GM21576 (cell line): Measurements from ENCODE around the gene ITSN2.
"Not testable (repeated sequence)": the region's sequence is repeated elsewhere in the genome, so short reads cannot be mapped to it uniquely, and the experiment has no call there.

Experiments used
- ATAC-seq: cut with Tn5 transposase; IDR thresholded peaks from one replicate; pipeline ENCODE4 v1.9.1; 2021; ENCODE audit warnings: mild to moderate bottlenecking, moderate library complexity; ENCODE audit not compliant: unreplicated experiment

ITSN2 gene

DNA sequence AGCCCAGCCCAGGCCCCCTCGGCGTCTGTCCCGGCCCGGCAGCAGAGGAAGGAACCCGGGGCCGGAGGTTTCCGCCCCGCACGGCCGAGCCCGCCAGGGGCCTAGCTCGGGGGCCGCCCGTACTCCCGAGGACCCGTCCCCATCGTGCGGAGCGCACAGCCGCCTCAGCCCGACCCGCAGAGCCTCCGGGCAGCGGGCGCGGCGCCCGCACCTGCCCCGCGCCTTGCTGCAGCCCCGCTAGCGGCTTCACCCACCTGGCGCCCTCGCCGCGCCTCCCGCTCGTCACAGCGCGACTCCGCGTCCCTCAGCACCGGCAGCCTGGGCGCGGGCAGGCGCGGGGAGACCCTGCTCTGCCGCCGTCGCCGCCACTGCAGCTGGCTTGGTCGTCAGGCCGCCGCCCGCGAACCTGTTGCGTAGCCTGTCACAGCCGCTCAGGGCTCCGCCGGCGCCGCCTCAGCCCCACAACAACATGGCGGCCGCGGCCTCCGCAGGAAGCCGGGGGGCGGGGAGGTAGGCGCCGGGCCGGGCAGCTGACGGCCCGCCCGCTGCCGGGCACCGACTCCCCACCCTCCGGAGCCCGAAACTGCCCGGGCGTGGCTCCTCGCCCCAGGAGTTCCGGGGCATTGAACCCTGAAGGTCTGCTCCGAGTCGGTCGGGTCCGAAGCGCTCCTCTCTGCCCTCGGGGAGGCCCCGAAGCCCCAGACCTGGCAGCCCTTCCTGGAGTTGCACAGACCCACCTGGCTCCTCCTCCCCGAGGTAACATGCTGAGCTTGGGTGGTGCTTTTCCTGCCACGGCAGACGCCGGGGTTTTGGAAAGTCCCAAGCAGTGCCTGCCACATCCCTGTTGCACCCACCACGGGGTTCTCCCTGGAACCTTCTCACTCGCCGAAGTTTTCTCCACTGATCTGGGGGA lies at the start of gene ITSN2:
Gene ITSN2, minus strand, starts transcription at position 487 of the 913 bp plus-strand sequence. CDS start 32,454 bp downstream, outside the sequence.
- ATAC-seq, result peak; percentile 60

DNA sequence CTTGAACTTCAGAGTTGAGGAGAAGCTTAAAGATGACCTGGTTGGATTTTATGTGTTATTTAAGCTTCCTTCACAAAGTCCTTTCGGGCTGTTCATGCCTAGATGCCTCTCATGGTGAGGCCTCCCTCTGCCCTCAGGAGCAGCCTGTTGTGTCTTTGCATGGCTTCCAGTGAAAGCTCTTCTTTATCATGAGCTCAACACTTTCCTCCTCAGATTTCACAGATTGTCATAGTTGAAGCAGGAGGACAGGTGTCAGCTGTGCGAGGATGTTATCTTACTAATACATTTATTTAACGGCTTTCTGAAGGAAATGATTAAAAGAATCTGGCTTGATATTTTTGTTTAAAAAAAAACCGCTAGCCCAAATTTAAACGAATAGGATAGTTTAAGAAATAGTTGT lies 48.8 kb upstream of the ITSN2 start:
- no peak for ATAC-seq

DNA sequence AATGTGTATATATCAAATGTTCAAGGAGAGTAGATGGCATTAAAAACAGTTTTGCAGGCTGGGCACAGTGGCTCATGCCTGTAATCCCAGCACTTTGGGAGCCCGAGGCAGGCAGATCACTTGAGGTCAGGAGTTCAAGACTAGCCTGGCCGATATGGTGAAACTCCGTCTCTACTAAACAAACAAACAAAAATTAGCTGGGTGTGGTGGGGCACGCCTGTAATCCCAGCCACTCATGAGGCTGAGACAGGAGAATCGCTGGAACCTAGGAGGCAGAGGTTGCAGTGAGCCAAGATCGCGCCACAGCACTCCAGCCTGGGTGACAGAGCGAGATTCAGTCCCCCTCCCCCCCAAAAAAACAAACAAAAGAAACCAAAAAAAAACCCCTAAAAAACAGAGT lies 48.4 kb upstream of the ITSN2 start:
- ATAC-seq, result not testable (repeated sequence)

DNA sequence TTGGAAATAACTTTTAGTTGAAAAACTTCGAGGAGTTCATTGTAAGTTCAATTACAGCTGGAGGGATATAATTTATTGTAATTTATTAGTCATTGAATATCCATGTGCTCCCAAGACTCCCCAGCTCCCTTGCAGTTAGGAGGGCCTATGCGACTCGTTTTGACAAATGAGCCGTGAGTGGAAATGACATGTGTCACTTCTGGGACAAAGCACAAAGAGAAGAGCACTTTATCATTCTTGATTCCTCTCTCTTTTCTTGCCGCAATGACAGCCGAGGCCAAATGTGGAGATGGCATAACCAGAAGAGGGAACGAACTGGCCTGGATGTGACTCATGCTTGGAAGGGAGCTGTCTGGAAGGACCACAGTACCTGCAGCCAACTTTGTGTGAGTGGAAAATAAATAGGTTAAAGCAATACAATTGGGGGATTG lies 44.2 kb upstream of the ITSN2 start:
- ATAC-seq, result no peak

DNA sequence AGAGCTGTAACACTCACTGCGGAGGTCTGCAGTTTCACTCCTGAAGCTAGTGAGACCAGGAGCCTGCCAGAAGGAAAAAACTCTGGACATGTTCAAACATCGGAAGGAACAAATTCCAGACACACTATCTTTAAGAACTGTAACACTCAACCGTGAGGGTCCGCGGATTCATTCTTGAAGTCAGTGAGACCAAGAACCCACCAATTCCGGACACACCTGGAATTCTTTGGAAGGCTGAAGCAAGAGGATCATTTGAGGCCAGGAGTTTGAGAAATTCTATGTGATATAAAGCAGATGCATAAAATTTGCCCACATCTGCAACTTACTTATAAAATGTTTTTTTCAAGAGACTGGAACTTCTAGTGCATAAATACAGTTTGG lies 43.5 kb upstream of the ITSN2 start:
- ATAC-seq, result no peak

DNA sequence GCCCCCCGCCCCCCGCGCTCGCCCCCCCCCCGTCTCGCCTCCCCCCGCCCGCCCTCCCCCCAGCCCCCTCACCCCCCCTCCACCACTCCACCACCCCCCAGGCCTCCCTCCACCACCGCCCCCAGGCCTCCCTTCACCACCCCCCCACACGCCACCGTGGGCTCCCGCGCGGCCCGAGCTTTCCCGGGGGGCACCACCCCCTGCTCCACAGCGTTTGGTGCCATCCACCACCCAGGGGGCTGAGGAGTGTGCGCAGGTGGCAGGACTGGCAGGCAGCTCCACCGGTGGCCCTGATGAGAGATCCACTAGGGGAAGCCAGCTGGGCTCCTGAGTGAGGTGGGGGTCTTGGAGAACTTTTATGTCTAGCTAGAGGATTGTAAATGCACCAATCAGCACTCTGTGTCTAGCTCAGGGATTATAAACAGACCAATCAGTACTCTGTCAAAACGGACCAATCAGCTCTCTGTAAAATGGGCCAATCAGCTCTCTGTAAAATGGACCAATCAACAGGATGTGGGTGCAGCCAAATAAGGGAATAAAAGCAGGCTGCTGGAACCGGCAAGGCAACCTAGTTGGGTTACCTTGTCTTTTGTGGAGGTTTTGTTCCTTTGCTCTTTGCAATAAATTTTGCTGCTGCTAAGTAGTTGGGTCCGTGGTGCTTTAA lies 43.0 kb upstream of the ITSN2 start:
- no peak for ATAC-seq

DNA sequence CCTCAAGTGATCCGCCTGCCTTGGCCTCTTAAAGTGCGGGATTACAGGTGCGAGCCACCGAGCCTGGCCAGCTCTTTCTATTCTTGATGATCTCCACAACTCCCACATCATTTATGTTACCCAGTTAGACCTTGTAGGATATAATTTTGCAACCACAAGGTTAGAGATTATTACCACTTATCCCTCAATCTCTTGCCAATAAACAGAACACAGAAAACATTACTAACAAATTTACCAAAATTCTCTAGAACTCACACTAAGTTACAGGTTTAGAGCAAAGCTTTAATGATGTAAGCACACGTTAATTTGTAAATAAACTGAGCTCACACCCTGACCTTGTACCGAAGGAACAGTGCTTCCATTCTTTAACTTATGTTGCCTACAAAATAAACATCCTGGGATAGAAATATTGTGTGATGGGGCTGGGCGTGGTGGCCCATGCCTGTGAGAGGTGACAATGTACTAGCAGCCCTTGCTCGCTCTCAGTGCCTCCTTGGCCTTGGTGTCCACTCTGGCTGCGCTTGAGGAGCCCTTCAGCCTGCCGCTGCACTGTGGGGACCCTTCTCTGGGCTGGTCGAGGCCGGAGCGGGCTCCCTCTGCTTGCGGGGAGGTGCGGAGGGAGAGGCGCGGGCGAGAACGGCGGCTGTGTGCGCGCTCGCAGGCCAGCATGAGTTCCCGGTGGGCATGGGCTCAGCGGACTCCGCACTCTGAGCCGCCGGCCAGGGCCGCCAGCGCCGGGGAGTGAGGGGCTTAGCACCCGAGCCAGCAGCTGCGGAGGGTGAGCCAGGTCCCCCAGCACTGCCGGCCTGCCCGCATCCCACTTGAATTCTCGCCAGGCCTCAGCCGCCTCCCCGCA lies 42.1 kb upstream of the ITSN2 start:
- ATAC-seq, result no peak

DNA sequence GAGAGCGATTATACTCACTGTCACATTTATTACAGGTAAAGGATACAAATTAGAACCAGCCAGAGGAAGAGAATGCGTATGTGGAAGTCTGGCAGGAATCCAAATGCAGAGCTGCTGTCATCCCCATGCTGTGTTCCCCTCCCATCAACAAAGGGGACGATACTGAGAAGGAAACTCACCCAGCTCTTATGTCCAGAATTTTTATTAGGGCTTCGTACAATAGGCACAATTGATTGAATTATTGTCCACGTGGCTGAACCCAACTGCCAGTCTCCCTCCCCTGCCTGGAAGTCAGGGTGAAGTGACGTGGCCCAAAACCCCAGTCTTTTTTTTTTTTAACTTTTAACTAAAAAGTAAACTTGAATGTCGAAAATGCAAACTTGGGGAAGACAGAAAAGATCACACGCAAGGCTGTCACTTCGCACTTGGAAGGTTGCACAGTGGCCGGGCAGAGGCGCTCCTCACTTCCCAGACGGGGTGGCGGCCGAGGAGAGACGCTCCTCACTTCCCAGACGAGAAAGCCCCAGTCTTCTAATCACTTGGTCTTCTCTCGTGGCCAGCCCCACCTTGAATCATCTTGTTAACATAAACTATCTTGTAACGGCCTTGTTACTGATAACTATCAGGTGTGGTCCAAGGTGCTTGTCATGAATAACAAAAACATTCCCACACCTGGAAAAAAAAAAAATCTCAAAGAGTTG lies 40.0 kb upstream of the ITSN2 start:
- no peak for ATAC-seq

DNA sequence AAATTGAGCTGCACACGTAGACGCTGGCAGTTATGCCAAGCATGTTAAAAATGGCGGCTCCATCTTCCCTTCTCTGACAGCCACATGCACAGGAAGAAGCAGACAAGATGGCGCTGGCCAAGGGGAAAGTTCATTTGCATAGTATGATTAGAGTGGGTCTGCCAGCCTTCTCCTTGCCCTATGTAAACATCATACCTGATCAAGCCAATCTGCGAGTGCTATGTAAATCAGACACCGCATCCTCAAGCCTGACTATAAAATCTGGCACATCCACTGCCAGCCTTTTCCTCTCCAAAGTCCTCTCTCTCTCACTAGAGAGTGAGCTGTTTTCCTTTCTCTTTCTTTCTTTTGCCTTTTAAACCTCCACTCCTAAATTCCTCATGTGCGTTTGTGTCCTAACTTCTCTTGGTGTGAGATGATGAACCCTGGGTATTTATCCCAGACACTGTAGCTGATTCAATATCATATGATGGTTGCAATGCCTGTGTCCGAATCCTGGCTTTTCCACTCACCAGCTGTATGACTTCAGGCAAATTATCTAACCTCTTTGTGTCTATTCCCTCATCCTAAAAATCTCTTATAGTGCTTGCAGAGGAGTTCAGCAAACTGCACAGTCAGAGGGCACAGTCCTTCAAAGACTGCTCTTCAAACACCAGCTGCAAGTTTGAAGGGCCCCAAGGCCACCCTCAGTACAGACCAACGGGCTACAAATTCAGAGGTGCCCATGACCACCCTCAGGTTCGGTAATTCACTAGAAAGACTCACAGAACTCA lies 39.3 kb upstream of the ITSN2 start:
- no peak for ATAC-seq

DNA sequence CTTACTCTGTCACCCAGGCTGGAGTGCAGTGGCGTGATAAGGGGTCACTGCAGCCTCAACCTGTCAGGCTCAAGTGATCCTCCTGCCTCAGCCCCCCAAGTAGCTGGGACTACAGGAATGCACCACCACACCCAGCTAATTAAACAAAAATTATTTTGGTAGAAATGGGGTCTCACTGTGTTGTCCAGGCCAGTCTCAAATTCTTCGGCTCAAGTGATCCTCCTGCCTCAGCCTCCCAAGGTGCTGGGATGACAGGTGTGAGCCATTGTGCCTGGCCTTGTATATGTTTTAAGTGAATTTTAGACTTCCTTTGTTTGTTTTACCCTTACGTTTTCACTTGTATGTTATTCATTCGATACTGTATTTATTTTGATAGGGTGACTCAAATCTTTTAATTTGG lies 34.7 kb upstream of the ITSN2 start:
- ATAC-seq, result no peak

DNA sequence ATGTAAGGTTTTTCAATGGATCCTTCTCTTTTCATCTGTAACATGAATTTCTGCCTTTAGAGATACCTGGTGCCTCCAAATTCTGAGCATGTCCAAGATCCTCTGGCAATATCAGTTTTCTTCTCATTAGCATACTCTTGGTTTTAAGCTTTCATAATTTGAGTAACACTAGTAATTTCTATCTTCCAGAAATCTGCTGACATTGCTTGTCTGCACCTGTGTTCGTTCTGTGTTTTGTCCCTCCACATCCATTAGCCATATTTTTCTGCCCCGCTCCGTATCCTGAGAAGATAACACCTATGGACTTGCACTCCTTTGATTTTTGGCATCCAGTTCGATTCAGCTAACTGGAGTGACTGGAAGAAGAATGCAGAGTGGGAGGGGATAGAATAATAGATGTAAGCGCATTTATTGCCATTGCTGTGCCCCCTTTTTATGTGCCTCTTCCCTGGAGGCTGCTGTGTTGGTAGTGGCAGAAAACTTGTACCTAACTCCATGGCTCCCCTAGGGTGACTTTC lies 32.3 kb upstream of the ITSN2 start:
- no peak for ATAC-seq

DNA sequence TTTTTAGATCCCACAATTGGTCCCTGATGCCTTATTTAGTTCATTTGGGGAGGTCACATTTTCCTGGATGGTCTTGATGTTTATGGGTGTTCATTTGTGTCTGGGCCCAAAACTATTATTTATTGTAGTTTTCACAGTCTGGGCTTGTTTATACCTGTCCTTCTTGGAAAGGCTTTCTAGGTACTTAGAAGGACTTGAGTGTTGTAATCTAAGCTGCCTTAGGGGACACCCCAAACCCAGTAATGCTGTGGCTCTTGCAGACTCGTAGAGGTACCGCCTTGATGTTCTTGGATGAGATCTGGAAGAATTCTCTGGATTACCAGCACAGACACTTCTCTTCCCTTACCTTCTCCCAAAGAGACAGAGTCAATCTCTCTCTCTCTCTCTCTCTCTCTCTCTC lies 25.0 kb upstream of the ITSN2 start:
- ATAC-seq, result no peak

DNA sequence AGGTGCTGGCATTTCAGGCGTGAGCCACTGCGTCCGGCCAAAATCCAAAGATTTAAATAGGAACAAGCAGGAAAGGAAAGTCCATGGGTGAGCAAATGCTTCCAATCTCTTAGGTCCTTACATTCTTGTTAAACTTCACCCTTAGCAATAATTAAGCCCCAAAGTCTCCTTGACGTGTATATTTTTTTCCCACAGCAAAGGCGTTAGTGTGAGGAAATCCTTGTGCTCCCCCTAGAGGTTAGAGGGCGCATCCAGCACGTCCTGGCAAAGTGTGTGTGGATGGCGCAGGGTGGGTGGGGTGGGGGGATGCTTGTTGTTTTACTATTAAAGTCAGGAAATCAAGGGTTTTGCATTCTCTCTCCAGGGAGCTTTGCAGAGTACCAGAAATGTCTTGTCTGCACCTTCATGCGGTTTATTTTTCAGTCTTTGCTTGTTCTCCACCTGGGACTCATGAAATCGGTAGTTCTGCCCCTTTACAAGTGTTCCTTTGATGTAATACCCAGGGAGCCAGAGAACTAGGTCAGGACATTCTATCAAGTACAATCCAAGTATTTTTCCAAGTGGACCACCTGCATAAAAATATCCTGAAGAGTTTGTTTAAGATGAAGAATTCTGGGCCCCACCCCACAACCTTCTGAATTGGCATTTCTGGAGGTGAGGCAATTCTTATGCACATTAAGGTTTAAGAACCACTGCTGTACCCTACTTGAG lies 22.2 kb upstream of the ITSN2 start:
- peak; percentile 58 for ATAC-seq

DNA sequence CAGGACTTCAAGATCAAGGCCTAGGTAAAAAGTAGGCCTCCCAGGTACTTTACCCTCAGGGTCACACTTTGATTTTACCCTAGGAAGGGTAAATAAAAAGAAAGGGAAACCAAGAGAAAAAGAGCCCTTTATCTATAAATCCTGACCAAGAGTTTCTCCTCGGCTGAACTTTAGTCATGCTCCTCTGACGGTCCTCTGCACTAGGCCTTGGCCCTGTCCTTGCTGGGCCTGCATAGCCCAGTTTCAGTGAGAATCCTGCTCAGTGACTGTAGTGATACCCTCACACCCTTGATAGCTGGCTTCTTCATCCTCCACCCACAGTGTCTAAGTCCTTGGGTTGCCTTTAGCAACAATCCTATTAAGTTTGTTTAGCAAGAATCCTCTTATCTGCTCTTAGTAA lies 20.5 kb upstream of the ITSN2 start:
- no peak for ATAC-seq

DNA sequence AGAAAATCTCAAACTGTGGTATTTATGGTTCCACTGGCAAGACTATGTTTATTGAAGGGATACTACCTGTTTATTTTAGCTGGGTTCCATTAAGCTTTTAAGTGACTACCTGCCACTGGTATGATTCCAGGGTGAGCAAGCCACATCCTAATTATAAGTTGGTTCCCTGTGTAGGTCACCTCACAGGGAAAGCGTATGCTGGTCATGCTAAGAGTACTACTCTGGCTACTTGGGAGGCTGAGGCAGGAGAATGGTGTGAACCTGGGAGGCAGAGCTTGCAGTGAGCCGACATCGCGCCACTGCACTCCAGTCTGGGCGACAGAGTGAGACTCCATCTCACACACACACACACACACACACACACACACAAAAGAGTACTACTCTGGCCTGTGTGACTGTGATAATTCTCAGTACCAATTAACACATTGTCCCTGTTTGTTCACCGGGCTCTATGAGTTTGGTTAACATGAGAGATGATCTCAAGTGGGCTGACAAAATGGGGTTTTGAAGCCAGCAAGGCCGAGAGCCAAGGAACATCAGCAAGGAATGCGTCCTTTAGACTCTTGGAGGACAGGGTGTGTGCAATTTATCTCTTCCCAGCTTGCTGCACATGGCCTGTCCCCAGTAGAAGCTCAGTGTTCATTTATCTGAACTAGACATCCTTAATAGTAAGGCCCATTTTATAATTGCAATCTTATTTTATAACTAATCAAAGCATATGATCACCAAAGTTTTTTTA lies 15.2 kb upstream of the ITSN2 start:
- no peak for ATAC-seq

DNA sequence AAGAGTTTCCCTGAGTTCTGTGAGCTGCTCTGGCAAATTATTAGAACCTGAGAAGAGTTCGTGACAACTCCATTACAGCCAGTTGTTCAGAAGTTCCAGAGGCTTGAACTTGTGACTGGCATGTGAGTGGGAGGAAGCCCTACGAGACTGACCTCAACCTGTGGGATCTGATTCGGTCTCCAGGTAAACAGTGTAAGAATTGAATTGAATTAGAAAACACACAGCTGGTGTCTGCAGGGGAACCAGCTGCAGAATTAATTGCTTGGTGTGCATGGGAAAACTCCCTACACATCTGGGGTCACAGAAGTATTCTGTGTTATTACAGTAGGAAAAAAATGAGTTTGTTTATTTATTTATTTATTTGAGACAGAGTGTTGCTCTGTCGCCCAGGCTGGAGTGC lies 14.0 kb upstream of the ITSN2 start:
- ATAC-seq, result no peak

DNA sequence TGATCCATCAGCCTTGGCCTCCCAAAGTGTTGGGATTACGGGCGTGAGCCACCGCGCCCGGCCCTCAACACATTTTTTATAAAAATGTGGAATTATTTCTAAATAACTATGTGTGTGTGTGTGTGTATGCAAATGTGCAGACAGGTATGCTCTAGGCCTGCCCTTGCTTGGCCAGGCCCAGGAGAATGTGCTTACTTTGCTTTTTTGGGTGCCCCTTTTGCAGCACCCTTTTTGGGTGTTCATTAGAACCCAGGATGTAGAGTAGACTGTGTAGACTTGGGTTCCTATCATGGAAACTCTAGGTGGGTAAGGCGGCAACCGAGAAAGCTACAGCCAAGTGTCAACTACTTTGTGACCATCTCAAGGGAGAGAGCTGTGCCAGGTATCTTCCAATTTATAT lies 11.7 kb upstream of the ITSN2 start:
- no peak for ATAC-seq

DNA sequence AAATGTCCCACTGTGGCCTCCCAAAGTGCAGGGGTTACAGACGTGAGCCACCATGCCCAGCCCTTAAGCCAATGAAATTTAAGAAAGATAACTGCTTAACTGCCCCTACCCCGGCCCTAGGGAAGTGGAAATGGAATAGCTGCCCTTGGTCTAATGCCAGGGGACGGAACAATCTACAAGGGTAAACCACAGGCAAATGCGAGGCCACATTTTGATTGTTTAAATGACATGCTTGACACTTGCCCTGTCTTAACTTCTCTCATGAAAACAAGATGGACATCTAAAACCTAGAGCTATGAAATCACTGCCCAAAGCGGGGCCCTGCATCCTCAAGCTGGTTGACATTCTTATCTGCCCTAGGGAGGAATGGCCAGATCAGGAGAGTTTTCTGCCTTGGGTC lies 5.5 kb upstream of the ITSN2 start:
- no peak for ATAC-seq
